ENCODE measurements around the gene HPGD.

HPGD gene

GRCh38 chr4:174538876-174539250, 16.6 kb upstream of the HPGD start:
- Histone ChIP-seq H3K27ac (ENCODE audit: low read length) (no peak overlapping the region), H4K20me1 (ENCODE audit: insufficient read depth, low read length) (no peaks in the 10 kb centered on the region), H3F3A (ENCODE audit: insufficient read depth, low read length) (no peaks in the 10 kb centered on the region), H3K36me3 (replicated peaks; ENCODE audit: insufficient read depth, low read length) (no peaks in the 10 kb centered on the region), H3K27me3 (replicated peaks; ENCODE audit: insufficient read depth, low read length) (no peaks in the 10 kb centered on the region), H3K79me2 (ENCODE audit: low read length) (no peaks in the 10 kb centered on the region), H3K4me2 (ENCODE audit: low read depth, low read length) (no peak overlapping the region), H3K9me2 (replicated peaks; ENCODE audit: insufficient read depth, low read length) (no peaks in the 10 kb centered on the region), H3K9me3 (replicated peaks; ENCODE audit: insufficient read depth, low read length) (no peaks in the 10 kb centered on the region), H3K4me3 (ENCODE audit: low read length) (no peak overlapping the region), H2AFZ (ENCODE audit: low read length) (no peak overlapping the region), H3K4me1 (ENCODE audit: low read length) (peaks cover 5% of the 10 kb centered on the region), H3K9ac (ENCODE audit: low read length) (no peak overlapping the region)
- DNase-seq, result no peak
- TF ChIP-seq, protein P1, sequence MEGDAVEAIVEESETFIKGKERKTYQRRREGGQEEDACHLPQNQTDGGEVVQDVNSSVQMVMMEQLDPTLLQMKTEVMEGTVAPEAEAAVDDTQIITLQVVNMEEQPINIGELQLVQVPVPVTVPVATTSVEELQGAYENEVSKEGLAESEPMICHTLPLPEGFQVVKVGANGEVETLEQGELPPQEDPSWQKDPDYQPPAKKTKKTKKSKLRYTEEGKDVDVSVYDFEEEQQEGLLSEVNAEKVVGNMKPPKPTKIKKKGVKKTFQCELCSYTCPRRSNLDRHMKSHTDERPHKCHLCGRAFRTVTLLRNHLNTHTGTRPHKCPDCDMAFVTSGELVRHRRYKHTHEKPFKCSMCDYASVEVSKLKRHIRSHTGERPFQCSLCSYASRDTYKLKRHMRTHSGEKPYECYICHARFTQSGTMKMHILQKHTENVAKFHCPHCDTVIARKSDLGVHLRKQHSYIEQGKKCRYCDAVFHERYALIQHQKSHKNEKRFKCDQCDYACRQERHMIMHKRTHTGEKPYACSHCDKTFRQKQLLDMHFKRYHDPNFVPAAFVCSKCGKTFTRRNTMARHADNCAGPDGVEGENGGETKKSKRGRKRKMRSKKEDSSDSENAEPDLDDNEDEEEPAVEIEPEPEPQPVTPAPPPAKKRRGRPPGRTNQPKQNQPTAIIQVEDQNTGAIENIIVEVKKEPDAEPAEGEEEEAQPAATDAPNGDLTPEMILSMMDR (IDR thresholded peaks at IDR 0.05; ENCODE audit: low read length), result no peak
- TF ChIP-seq EZH2phosphoT487 (IDR thresholded peaks at IDR 0.05; ENCODE audit: low read length) (no peak), EZH2 (optimal IDR thresholded peaks at IDR 0.05; ENCODE audit: low read depth, low read length) (no peak)

DNA sequence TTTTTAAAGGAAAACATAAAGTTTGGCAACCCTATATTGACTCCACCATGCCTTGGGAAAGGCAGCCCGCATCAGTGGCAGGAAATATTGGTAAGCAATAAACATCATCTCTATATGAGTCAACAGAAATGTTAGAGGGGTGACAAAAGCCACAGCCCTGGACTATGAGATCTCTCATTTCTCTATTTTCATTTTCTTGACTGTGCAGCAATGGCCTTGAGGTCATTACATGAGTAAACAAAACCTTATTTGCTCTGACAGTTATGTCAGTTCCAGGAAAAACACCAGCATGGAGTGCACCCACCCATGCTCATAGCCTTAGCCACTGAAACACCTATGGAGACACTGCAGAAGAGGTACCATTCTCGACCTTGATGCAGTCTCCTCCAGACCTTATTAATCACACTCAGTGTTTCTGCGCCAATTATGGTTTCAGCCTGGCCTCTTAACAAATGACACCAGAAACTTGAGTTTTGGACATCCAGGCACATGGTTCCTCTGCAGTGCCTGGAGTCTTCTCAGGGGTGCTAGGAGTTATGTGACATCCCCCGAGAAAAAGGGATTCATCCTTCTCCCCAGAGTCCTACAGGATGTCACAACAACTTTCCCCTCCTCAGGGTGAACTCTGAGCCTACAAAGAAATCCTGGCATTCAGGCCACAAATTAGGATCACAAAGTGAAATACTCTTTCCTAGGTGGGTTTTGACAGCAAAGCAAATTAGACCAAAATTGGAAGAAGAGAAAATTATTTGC, 16.0 kb upstream of the HPGD start:
- no peak for TF ChIP-seq EZH2 (optimal IDR thresholded peaks at IDR 0.05; ENCODE audit: low read depth, low read length)
- no peak for TF ChIP-seq EZH2phosphoT487 (IDR thresholded peaks at IDR 0.05; ENCODE audit: low read length)
- TF ChIP-seq, protein P1 (IDR thresholded peaks at IDR 0.05; ENCODE audit: low read length), result no peak
- H3F3A ChIP-seq (ENCODE audit: insufficient read depth, low read length), result no peaks in the 10 kb centered on the region
- H3K4me3 ChIP-seq (ENCODE audit: low read length), result no peak overlapping the region
- H3K4me2 ChIP-seq (ENCODE audit: low read depth, low read length), result no peak overlapping the region
- H3K9me2 ChIP-seq (replicated peaks; ENCODE audit: insufficient read depth, low read length), result no peaks in the 10 kb centered on the region
- no peak overlapping the region for H3K27ac ChIP-seq (ENCODE audit: low read length)
- no peaks in the 10 kb centered on the region for H3K36me3 ChIP-seq (replicated peaks; ENCODE audit: insufficient read depth, low read length)
- no peaks in the 10 kb centered on the region for H3K9me3 ChIP-seq (replicated peaks; ENCODE audit: insufficient read depth, low read length)
- no peaks in the 10 kb centered on the region for H3K79me2 ChIP-seq (ENCODE audit: low read length)
- H4K20me1 ChIP-seq (ENCODE audit: insufficient read depth, low read length), result no peaks in the 10 kb centered on the region
- no peaks in the 10 kb centered on the region for H3K27me3 ChIP-seq (replicated peaks; ENCODE audit: insufficient read depth, low read length)
- peaks cover 5% of the 10 kb centered on the region for H3K4me1 ChIP-seq (ENCODE audit: low read length)
- H2AFZ ChIP-seq (ENCODE audit: low read length), result no peak overlapping the region
- no peak overlapping the region for H3K9ac ChIP-seq (ENCODE audit: low read length)
- no peak for DNase-seq

DNA sequence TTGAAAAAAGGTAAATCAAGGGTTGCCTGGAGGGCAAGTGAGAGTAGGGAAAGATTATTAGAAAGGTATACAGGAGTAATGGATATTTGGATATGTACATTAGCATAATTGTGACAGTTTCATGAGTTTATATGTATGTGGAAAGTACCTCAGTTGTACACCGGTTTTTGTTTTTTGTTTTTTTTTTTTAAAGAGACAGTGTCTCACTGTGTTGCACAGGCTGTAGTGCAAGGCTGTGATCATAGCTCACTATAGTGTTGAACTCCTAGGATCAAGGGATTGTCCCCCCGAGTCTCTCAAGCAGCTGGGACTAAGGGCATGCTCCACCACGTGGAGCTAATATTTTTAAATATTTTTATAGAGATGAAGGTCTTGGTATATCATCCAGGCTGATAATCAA, 15.3 kb upstream of the HPGD start:
- H3K4me3 ChIP-seq (ENCODE audit: low read length), result no peak overlapping the region
- H3K4me1 ChIP-seq (ENCODE audit: low read length), result peaks cover 5% of the 10 kb centered on the region
- no peaks in the 10 kb centered on the region for H4K20me1 ChIP-seq (ENCODE audit: insufficient read depth, low read length)
- no peaks in the 10 kb centered on the region for H3K79me2 ChIP-seq (ENCODE audit: low read length)
- no peak for TF ChIP-seq EZH2 (optimal IDR thresholded peaks at IDR 0.05; ENCODE audit: low read depth, low read length)
- no peak for TF ChIP-seq EZH2phosphoT487 (IDR thresholded peaks at IDR 0.05; ENCODE audit: low read length)
- TF ChIP-seq, protein P1 (IDR thresholded peaks at IDR 0.05; ENCODE audit: low read length), result no peak
- H3K27me3 ChIP-seq (replicated peaks; ENCODE audit: insufficient read depth, low read length), result no peaks in the 10 kb centered on the region
- H3K9me2 ChIP-seq (replicated peaks; ENCODE audit: insufficient read depth, low read length), result no peaks in the 10 kb centered on the region
- H3K9ac ChIP-seq (ENCODE audit: low read length), result no peak overlapping the region
- H3K36me3 ChIP-seq (replicated peaks; ENCODE audit: insufficient read depth, low read length), result no peaks in the 10 kb centered on the region
- no peaks in the 10 kb centered on the region for H3K9me3 ChIP-seq (replicated peaks; ENCODE audit: insufficient read depth, low read length)
- H3K27ac ChIP-seq (ENCODE audit: low read length), result no peak overlapping the region
- H3K4me2 ChIP-seq (ENCODE audit: low read depth, low read length), result no peak overlapping the region
- no peak overlapping the region for H2AFZ ChIP-seq (ENCODE audit: low read length)
- no peaks in the 10 kb centered on the region for H3F3A ChIP-seq (ENCODE audit: insufficient read depth, low read length)
- no peak for DNase-seq
